Muscle layer of colon (tissue), 2 donors: ENCODE results near the gene SP140L.
"Not testable (repeated sequence)": the region's sequence is repeated elsewhere in the genome, so short reads cannot be mapped to it uniquely, and the experiment has no call there.

ENCODE experiments used
- H3K27ac ChIP-seq: one replicate; pipeline ENCODE4 v1.7.0; 2013; ENCODE audit warnings: low read depth, mild to moderate bottlenecking, low read length, moderate library complexity
- H3K27me3 ChIP-seq, 2 donors: one replicate each; pipeline ENCODE4 v1.7.0; 2013; ENCODE audit warnings: low read length in 2 of 2, mild to moderate bottlenecking in 2 of 2; ENCODE audit not compliant: insufficient read depth in 2 of 2, control insufficient read depth in 1 of 2
- H3K36me3 ChIP-seq: one replicate; pipeline ENCODE4 v1.7.0; 2013; ENCODE audit warnings: mild to moderate bottlenecking, low read length; ENCODE audit not compliant: insufficient read depth
- H3K4me1 ChIP-seq: one replicate; pipeline ENCODE4 v1.7.0; 2013; ENCODE audit warnings: mild to moderate bottlenecking, low read length; ENCODE audit not compliant: insufficient read depth
- H3K4me3 ChIP-seq, 2 donors: one replicate each; pipeline ENCODE4 v1.7.0; 2013; ENCODE audit warnings: low read length in 2 of 2, low read depth in 1 of 2, mild to moderate bottlenecking in 1 of 2, moderate library complexity in 1 of 2
- H3K9ac ChIP-seq: one replicate; pipeline ENCODE4 v1.7.0; 2013; ENCODE audit warnings: low read length
- H3K9me3 ChIP-seq: one replicate; pipeline ENCODE4 v1.7.0; 2013; ENCODE audit warnings: mild to moderate bottlenecking, low read length
- donor health status: abdominal sarcoma.
- donor health status: Adenocarcinoma of cecum.

Gene SP140L

DNA sequence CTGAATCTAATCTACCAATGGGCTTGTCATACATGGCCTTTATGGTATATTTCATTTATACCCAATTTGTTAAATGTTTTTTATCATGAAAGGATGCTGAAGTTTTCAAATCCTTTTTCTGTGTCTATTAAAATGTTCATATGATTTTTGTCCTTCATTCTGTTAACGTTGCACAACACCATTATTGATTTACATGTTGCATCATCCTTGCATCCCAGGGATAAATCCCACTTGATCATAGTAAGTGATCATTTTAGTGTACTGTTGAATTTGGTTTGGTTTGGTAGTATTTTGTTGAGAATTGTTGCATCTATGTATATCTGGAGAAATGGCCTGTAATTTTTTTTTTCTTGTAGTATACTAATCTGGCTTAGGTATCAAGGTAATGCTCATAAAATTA is 98.4 kb downstream of the SP140L start:
- Histone ChIP-seq H3K9ac (no peak overlapping the region), H3K36me3 (peaks cover 3% of the 10 kb centered on the region), H3K4me1 (peaks cover 8% of the 10 kb centered on the region), H3K27ac (no peak overlapping the region), H3K27me3 (no peaks in the 10 kb centered on the region), H3K9me3 (no peaks in the 10 kb centered on the region), H3K4me3 (no peak overlapping the region)

DNA sequence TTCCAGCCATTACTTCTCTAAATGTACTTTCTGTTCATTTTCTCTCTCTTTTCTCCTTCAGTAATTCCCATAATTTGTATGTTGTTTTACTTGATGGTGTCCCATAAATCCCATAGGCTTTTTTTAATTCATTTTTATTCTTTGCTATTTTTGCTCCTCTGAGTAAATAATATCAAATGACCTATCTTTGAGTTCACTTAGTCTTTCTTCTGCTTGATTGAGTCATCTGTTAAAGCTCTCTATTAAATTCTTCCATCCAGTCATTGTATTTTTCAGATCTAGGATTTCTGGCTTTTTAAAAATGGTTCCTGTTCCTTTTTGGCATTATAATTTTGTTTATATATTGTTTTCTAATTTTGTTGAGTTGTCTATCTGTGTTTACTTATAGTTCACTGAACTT is 102.5 kb downstream of the SP140L start:
- no peaks in the 10 kb centered on the region for H3K36me3 ChIP-seq

DNA sequence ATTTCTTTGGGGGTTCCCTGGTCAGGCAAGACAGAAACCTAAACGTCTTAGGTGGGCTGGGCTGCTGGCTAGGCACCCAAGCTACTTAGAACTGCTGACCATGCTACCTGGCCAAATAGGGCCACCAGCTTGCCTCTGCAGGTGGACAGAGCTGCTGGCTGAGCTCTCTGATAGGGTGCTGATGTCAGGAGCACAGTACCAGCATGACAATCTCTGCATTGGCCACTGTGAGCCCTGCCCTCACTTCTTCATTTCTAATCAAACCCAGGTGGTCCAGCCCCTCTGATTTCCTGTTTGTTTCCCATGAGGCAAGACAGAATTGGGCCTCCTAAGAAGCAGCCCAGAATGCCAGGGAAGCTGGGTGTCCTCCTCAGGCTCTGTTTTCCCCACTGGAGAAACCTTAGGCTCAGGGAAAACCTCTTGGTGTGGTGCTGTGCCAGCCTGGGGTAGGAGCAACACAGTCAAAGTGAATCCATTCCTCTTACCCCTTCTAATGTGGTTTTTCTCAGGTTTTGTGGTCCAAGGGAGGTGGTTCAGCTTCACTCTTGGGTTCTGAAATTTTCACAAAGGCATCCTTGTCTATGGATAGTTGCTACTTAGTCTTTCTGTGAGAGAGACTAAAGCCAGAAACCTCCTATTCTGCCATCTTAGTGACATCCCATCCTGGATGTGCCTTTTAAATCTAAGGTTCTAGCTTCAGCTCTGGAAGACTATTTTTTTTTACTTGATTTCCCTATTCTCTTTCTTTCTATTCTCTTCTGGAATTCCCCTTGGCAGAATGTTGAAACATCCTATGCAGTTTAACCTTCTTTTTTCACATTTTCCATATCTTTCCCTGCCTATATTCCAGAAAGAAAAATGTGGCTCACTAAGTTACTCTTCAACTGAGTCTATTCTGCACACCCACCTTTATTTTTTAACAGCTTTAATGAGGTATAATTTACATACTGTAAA is 104.2 kb downstream of the SP140L start:
- H3K36me3 ChIP-seq: no peaks in the 10 kb centered on the region
- no peaks in the 10 kb centered on the region for H3K27me3 ChIP-seq
- H3K27ac ChIP-seq: no peak overlapping the region
- no peaks in the 10 kb centered on the region for H3K4me1 ChIP-seq
- H3K9ac ChIP-seq: no peak overlapping the region
- no peak overlapping the region for H3K4me3 ChIP-seq
- no peaks in the 10 kb centered on the region for H3K9me3 ChIP-seq

More for the DNA sequence above, 102.5 kb downstream of the SP140L start:
- H3K4me3 ChIP-seq: no peak overlapping the region
- no peaks in the 10 kb centered on the region for H3K9me3 ChIP-seq
- H3K27ac ChIP-seq: no peak overlapping the region
- H3K27me3 ChIP-seq: no peaks in the 10 kb centered on the region
- H3K9ac ChIP-seq: no peak overlapping the region
- H3K4me1 ChIP-seq: no peaks in the 10 kb centered on the region

DNA sequence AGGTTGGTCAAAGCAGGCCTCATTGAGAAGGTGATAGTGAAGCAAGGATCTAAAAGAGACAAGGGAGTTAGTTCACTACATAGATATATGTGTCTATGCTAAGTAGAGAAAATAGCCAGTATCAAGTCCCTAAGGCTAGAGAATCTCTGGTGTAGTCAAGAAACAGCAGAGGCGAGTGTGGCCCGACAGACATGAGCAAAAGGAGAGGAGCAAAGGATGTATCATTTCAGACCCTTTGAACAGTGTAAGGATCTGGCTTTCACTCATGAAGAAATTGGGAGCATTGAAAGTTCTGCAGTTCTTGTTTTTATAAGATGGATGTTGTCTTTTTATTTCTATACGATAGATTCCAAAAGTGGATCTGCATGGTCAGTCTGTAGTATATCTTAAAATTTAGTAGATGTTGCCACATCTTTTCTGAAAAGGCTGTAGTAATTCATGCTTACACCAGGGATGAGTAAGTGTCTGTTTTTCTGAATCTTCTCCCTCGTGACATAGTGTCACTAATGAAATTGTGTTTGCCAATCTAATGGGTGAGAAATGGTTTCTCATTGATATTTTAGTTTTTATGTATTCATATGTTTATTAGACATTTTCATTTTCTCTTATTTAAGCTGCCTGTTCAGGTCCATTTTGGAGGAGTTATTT is 107.8 kb downstream of the SP140L start:
- Histone ChIP-seq H3K36me3 (no peaks in the 10 kb centered on the region), H3K27me3 (no peaks in the 10 kb centered on the region), H3K9me3 (no peaks in the 10 kb centered on the region), H3K9ac (no peak overlapping the region), H3K4me3 (no peak overlapping the region), H3K27ac (no peak overlapping the region), H3K4me1 (no peaks in the 10 kb centered on the region)

DNA sequence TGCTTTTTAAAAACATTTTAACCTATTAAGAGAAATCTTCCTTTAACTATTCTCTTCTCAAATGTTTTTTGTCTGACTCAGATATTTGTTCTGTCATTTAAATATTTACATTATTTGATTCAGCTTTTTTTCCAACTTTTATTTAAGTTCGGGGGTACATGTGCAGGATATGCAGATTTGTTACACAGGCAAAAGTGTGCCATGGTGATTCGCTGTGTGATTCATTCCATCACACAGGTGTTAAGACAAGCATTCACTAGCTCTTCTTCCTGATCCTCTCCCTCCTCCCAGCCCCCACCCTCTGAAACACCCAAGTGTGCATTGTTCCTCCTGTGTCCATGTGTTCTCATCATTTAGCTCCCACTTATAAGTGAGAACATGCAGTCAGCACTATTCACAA is 108.4 kb downstream of the SP140L start:
- no peaks in the 10 kb centered on the region for H3K9me3 ChIP-seq
- H3K27ac ChIP-seq: no peak overlapping the region
- no peak overlapping the region for H3K4me3 ChIP-seq
- no peak overlapping the region for H3K9ac ChIP-seq
- H3K36me3 ChIP-seq: no peaks in the 10 kb centered on the region
- H3K27me3 ChIP-seq: no peaks in the 10 kb centered on the region
- H3K4me1 ChIP-seq: no peaks in the 10 kb centered on the region

DNA sequence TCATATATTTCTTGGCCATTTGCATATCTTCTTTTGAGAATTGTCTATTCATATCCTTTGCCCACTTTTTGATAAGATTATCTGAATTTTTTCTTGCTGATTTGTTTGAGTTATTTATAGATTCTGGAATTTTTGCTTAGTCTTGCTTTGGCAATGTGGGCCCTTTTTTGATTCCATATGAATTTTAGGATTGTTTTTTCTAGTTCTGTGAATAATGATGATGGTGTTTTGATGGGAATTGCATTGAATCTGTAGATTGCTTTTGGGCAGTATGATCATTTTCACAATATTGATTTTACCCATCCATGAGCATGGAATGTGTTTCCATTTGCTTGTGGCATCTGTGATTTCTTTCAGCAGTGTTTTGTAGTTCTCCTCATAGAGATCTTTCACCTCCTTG is 112.1 kb downstream of the SP140L start:
- not testable (repeated sequence) for H3K4me3 ChIP-seq, H3K9ac ChIP-seq, H3K27me3 ChIP-seq, H3K36me3 ChIP-seq, H3K27ac ChIP-seq, H3K4me1 ChIP-seq, H3K9me3 ChIP-seq

DNA sequence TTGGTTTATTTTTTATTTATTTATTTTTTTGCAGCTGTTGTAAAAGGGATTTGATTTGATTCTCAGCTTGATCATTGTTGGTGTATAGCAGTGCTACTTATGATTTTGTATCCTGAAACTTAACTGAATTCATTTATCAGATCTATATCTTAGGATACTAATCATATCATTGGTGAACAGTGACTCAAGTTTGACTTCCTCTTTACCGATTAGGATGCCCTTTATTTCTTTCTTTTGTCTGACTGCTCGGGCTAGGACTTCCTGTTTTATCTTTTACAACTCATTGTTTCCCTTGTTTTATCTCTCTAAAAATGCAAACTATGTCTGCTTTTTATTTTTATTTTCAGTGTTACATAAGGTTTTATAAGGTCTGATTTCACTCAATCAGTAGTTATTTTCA is 112.6 kb downstream of the SP140L start:
- H3K4me3 ChIP-seq: no peak overlapping the region
- no peaks in the 10 kb centered on the region for H3K4me1 ChIP-seq
- H3K9ac ChIP-seq: no peak overlapping the region
- H3K36me3 ChIP-seq: peaks cover 4% of the 10 kb centered on the region
- H3K27ac ChIP-seq: no peak overlapping the region
- H3K9me3 ChIP-seq: no peaks in the 10 kb centered on the region
- H3K27me3 ChIP-seq: no peaks in the 10 kb centered on the region

DNA sequence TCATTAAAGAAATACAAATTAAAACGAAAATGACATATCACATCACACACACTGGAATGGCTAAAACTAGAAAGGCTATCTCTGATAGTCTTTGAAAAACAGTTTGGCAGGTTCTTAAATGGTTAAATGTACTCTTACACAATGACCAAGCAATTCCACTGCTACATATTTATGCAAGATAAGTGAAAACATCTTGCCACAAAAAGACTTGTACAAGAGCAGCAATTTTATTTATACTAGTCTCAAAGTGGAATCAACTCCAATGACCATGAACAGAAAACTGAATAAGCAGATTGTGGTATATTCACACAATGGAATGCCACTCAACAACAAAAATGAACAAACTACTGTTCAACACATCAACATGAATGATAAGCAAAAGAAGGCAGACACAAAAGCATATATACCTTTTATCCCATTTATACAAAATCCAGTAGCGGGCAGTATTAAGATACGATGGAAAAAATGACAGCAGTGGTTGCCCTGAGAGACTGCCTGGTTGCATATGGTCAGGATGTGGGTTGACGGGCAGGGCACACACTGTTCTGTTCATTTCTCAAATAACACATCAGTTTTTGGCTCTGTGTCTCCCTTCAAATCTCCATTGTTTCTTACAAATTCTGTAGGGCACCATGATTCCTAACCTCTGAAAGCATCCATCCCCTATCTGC is 114.4 kb downstream of the SP140L start:
- no peaks in the 10 kb centered on the region for H3K27me3 ChIP-seq
- H3K36me3 ChIP-seq: peaks cover 10% of the 10 kb centered on the region
- no peaks in the 10 kb centered on the region for H3K9me3 ChIP-seq
- no peak overlapping the region for H3K9ac ChIP-seq
- no peaks in the 10 kb centered on the region for H3K4me1 ChIP-seq
- H3K4me3 ChIP-seq: no peak overlapping the region
- no peak overlapping the region for H3K27ac ChIP-seq

DNA sequence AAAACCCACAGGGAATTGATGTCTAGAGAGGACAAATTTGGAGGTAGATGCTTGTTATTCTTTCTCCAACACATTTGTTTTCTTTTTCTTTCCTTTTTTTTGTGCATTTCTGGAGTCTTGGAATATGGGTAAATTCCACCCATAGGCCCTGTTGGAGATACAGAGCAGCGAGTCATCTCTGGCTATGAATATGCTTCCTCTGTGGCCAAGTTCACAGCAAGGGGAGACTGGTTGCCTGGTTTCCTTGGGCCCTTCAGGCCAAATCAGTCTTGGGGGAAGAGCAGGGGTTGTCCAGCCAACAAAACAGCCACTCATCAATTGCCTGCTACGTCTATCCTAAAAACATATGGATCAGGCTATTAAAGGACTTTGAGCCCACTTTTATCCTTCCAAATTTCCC is 116.5 kb downstream of the SP140L start:
- H3K27ac ChIP-seq: no peak overlapping the region
- no peaks in the 10 kb centered on the region for H3K4me1 ChIP-seq
- H3K4me3 ChIP-seq: no peak overlapping the region
- no peaks in the 10 kb centered on the region for H3K27me3 ChIP-seq
- H3K36me3 ChIP-seq: peaks cover 31% of the 10 kb centered on the region
- H3K9me3 ChIP-seq: no peaks in the 10 kb centered on the region
- no peak overlapping the region for H3K9ac ChIP-seq

DNA sequence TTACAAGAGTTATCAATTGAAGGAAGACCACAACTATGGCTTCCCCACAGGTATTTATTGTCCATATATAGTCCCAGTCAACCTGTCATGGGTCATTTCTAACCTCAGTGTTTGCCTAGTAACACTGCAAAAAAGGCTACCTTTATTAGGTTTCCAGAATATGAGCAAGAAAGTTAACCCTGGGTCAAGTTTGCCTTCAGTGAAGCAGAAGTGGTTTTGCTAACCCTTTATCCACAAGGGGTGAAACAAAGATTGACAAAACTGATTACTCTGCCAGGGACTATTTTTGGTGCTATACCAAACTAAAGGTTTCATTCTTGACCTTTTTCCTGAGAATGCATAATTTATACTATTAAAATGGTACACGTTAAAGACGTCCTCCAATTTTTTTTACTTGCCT is 117.8 kb downstream of the SP140L start:
- H3K4me3 ChIP-seq: no peak overlapping the region
- no peak overlapping the region for H3K27ac ChIP-seq
- no peaks in the 10 kb centered on the region for H3K27me3 ChIP-seq
- no peaks in the 10 kb centered on the region for H3K4me1 ChIP-seq
- H3K9me3 ChIP-seq: no peaks in the 10 kb centered on the region
- H3K36me3 ChIP-seq: peaks cover 44% of the 10 kb centered on the region
- no peak overlapping the region for H3K9ac ChIP-seq

DNA sequence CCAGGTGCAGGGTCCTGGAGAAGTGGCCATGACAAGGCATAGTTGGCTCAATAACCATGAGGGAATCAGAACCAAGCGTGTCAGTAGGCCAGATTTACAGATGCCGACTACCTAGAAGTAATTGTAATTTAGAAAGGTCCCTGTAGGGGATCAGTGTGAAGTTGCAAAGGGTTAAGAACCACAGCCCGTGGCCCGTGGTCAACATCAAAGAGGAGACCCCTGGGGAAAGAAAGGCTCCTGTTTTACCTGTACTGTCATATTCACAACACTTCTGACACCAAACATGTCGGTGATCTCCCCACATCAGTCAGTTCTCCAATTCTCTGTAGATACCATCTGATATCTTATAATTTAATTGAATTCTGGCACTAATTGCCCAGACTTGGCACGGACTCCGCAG is 120.0 kb downstream of the SP140L start:
- Histone ChIP-seq H3K9ac (no peak overlapping the region), H3K27ac (no peak overlapping the region), H3K36me3 (peaks cover 61% of the 10 kb centered on the region), H3K9me3 (no peaks in the 10 kb centered on the region), H3K4me1 (no peaks in the 10 kb centered on the region), H3K4me3 (no peak overlapping the region), H3K27me3 (no peaks in the 10 kb centered on the region)
